Endothelial cell of umbilical vein (primary cell): ENCODE results near the gene NUDT16L1. TPM values are rescaled to one million over a fixed set of nuclear protein-coding genes. Genes with fewer than 3 reads are reported as not detected.

Source experiments
- BruUV-seq: library from RNA; stranded (reverse); fragments of 400-500 nt; replicated peaks from 2 replicates; lab custom pipeline; 2021; lab: Mats Ljungman, UMichigan
- CTCF ChIA-PET: fragments of 300-600, 350-600 bp; sonication (Branson Sonifier 250); formaldehyde crosslinking; loops from one replicate; lab custom pipeline; 2021; ENCODE audit warnings: antibody characterized with exemption, inconsistent platforms; lab: Charles Lee
- POLR2A ChIA-PET: fragments of 300-600, 350-600 bp; sonication (Branson Sonifier 250); formaldehyde crosslinking; loops from one replicate; lab custom pipeline; 2021; ENCODE audit warnings: antibody characterized with exemption, inconsistent platforms; lab: Charles Lee
- DNase-seq: peaks from one replicate; pipeline ENCODE4 v3.0.0-alpha.2; 2011; ENCODE audit warnings: low read depth, low spot score
- FAIRE-seq: peaks from 2 replicates; lab custom pipeline; 2011; peaks lifted over from hg19 to GRCh38; lab: Jason Lieb, UNC
- H2AFZ ChIP-seq: 2 replicates; pipeline ENCODE4 v1.6.0; 2012; ENCODE audit warnings: low read depth, low read length, control low read depth, inconsistent platforms
- H3K27ac ChIP-seq: 2 replicates; pipeline ENCODE4 v1.5.1; 2011; ENCODE audit warnings: low read depth, mild to moderate bottlenecking, control low read depth, low read length, moderate library complexity; ENCODE audit not compliant: insufficient read depth
- H3K27me3 ChIP-seq, 2 experiments: 2 replicates each; pipeline versions ENCODE4 v1.6.0 to v1.6.1; 2011; ENCODE audit warnings: low read length in 2 of 2, mixed read lengths in 1 of 2; ENCODE audit not compliant: control insufficient read depth in 2 of 2, insufficient read depth in 2 of 2
- H3K36me3 ChIP-seq, 2 experiments: 2 replicates in 1 of 2; 3 replicates in 1 of 2; pipeline ENCODE4 v1.5.1; 2011; ENCODE audit warnings: low read length in 2 of 2, mild to moderate bottlenecking in 1 of 2, moderate library complexity in 1 of 2; ENCODE audit not compliant: control insufficient read depth in 2 of 2, insufficient read depth in 2 of 2; ENCODE audit errors: extremely low read depth in 1 of 2
- H3K4me1 ChIP-seq: 3 replicates; pipeline ENCODE4 v1.5.1; 2011; ENCODE audit warnings: mild to moderate bottlenecking, low read length; ENCODE audit not compliant: control insufficient read depth, insufficient read depth; ENCODE audit errors: extremely low read depth
- H3K4me2 ChIP-seq: 2 replicates; pipeline ENCODE4 v1.6.1; 2011; ENCODE audit warnings: low read length, control low read depth, mixed read lengths; ENCODE audit not compliant: insufficient read depth
- H3K4me3 ChIP-seq, 3 experiments: fragments of 200-600 bp in 1 of 3; sonication (generic), shearing (Covaris generic) in 1 of 3; replicated peaks in 1 of 3; 2 replicates each; pipeline ENCODE4 v1.5.1; 2011 to 2016; ENCODE audit warnings: control low read depth in 3 of 3, low read length in 3 of 3, mild to moderate bottlenecking in 2 of 3, inconsistent platforms in 1 of 3, low read depth in 1 of 3, moderate library complexity in 1 of 3; ENCODE audit not compliant: insufficient read depth in 1 of 3
- H3K79me2 ChIP-seq: 2 replicates; pipeline ENCODE4 v1.6.0; 2012; ENCODE audit warnings: low read length, inconsistent platforms; ENCODE audit not compliant: control insufficient read depth, insufficient read depth
- H3K9ac ChIP-seq: replicated peaks from 2 replicates; pipeline ENCODE3; 2011; ENCODE audit warnings: low read length, control low read depth; ENCODE audit not compliant: insufficient read depth; ENCODE audit errors: extremely low read depth
- H3K9me1 ChIP-seq: replicated peaks from 3 replicates; pipeline ENCODE4 v1.6.0; 2011; ENCODE audit warnings: mild to moderate bottlenecking, low read length; ENCODE audit not compliant: control insufficient read depth, insufficient read depth; ENCODE audit errors: extremely low read depth
- H3K9me3 ChIP-seq: replicated peaks from 2 replicates; pipeline ENCODE4 v1.5.1; 2012; ENCODE audit warnings: low read length, inconsistent platforms; ENCODE audit not compliant: control insufficient read depth, insufficient read depth
- H4K20me1 ChIP-seq: replicated peaks from 2 replicates; pipeline ENCODE3; 2011; ENCODE audit warnings: mild to moderate bottlenecking, low read length; ENCODE audit not compliant: control insufficient read depth, insufficient read depth; ENCODE audit errors: extremely low read depth
- EZH2 ChIP-seq: IDR thresholded peaks from 2 replicates; pipeline ENCODE4 v1.6.1; 2012; ENCODE audit warnings: borderline replicate concordance, low read depth, mild to moderate bottlenecking, moderate library complexity, low read length, inconsistent platforms; ENCODE audit not compliant: severe bottlenecking
- FOS ChIP-seq: IDR thresholded peaks from 2 replicates; pipeline ENCODE4 v1.6.1; 2011; ENCODE audit warnings: mild to moderate bottlenecking, low read length, moderate library complexity, borderline replicate concordance; ENCODE audit not compliant: insufficient read depth
- GATA2 ChIP-seq: IDR thresholded peaks from 2 replicates; pipeline ENCODE4 v1.7.0; 2011; ENCODE audit warnings: low read depth, mild to moderate bottlenecking, moderate library complexity, mixed read lengths, low read length; ENCODE audit not compliant: insufficient read length, insufficient read depth
- JUN ChIP-seq: IDR thresholded peaks from 2 replicates; pipeline ENCODE4 v1.6.1; 2011; ENCODE audit warnings: borderline replicate concordance, low read depth; ENCODE audit not compliant: insufficient read length, insufficient read depth
- POLR2A ChIP-seq: IDR thresholded peaks from 2 replicates; pipeline ENCODE4 v1.6.1; 2012; ENCODE audit warnings: low read depth, mild to moderate bottlenecking, control low read depth, low read length
- POLR2AphosphoS5 ChIP-seq: IDR thresholded peaks from 2 replicates; pipeline ENCODE4 v1.6.1; 2012; ENCODE audit warnings: low read depth, mild to moderate bottlenecking, control low read depth, low read length, moderate library complexity; ENCODE audit not compliant: insufficient read depth
- dilution Hi-C: fragments of 300-500 bp; cut with MboI; formaldehyde crosslinking; loops from one replicate; pipeline ENCODE4 v1.15.0; 2019; ENCODE audit warnings: low sequenced_read_pairs; ENCODE audit not compliant: extremely low pct_ligation_motif_present
- intact Hi-C: fragments of 100-400 bp; cut with micrococcal nuclease; formaldehyde crosslinking; loops from one replicate; pipeline ENCODE4 v1.10.0; 2022
- polyA plus RNA-seq, 4 experiments: library from polyadenylated mRNA; depleted of rRNA in 3 of 4; stranded (reverse) in 3 of 4; unstranded in 1 of 4; fragments of >200 nt; gene quantifications; 2 replicates each; pipeline versions ENCODE4 v1.2.1 to v1.2.3, GENCODE V29; 2011 to 2012; ENCODE audit warnings: missing spikeins in 1 of 4
- total RNA-seq: library from RNA; stranded (reverse); gene quantifications from 2 replicates; pipeline ENCODE4 v1.2.3, GENCODE V29; 2021
- TF ChIP-seq, protein P1 (sequence below), 2 donors: IDR thresholded peaks; 1 replicate in 1 of 2; 2 replicates in 1 of 2; pipeline ENCODE4 v1.5.1; 2011; ENCODE audit warnings: low read length in 2 of 2, mild to moderate bottlenecking in 2 of 2, moderate library complexity in 2 of 2, control low read depth in 1 of 2, inconsistent platforms in 1 of 2, low read depth in 1 of 2; ENCODE audit not compliant: insufficient read depth in 1 of 2; ENCODE audit errors: extremely low read depth in 1 of 2
- TF ChIP-seq, protein P2 (sequence below): IDR thresholded peaks from 2 replicates; pipeline ENCODE4 v1.6.1; 2011; ENCODE audit not compliant: insufficient read depth, insufficient read length

The NUDT16L1 gene
- total and polyA plus RNA-seq, 2 donors (not counting 3 experiments of a cell fraction or from before 2014, with no cell fraction given), result 24.7 to 53.1 TPM

DNA sequence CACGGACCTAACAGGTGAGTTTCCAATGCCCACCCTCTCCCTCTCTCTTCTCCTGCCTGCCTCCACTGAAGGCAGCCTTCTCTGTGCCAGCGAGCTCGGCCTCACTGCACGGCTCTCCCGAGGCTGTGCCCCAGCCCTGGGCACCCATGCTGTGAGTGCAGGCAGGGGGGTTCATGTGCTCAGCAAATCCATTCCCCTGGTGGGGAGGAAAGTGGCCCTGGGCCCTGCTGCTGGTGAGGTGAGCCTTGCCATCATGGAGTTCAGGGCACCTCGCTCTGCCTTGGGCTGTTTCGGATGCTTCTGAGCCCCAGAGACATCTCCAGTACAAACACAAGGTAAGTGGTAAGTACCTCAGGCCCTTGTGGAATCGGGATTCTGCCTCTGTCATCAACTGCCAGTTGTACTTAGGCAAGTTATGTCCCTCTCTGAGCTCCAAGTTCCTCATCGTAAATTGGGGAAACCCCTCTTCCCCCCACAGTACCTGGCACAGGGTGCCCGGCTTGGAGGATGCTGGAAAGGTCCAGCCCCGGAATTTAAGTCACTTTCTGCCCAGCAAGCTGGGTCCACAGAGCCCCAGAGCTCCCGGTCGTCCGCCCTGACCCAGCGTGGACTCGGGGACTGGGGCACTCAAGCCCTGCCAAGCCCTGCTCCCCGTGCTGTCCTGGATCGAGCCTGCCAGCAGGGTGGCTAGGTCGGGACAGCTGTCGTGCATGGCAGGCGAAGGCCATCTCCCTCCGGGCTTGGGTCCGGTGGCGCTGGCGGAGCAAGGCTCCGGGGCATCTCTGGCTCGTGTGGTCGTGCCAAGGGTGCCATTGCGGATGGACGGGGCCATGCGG, 684 bp upstream of the NUDT16L1 start:
- Histone ChIP-seq H3K4me3 (peak overlapping the region; percentile 26 to 93 (median 31)), H3K27ac (no peak overlapping the region), H4K20me1 (no peaks in the 10 kb centered on the region), H2AFZ (peak overlapping the region; percentile 30), H3K4me1 (peaks cover 4% of the 10 kb centered on the region), H3K36me3 (peaks cover 0 to 27% of the 10 kb centered on the region in 2 experiments), H3K9ac (no peak overlapping the region), H3K79me2 (no peaks in the 10 kb centered on the region), H3K4me2 (peak overlapping the region; percentile 72), H3K27me3 (no peaks in the 10 kb centered on the region), H3K9me1 (no peaks in the 10 kb centered on the region), H3K9me3 (no peaks in the 10 kb centered on the region)
- no peak for FAIRE-seq
- no peak for TF ChIP-seq GATA2
- TF ChIP-seq, protein P1, sequence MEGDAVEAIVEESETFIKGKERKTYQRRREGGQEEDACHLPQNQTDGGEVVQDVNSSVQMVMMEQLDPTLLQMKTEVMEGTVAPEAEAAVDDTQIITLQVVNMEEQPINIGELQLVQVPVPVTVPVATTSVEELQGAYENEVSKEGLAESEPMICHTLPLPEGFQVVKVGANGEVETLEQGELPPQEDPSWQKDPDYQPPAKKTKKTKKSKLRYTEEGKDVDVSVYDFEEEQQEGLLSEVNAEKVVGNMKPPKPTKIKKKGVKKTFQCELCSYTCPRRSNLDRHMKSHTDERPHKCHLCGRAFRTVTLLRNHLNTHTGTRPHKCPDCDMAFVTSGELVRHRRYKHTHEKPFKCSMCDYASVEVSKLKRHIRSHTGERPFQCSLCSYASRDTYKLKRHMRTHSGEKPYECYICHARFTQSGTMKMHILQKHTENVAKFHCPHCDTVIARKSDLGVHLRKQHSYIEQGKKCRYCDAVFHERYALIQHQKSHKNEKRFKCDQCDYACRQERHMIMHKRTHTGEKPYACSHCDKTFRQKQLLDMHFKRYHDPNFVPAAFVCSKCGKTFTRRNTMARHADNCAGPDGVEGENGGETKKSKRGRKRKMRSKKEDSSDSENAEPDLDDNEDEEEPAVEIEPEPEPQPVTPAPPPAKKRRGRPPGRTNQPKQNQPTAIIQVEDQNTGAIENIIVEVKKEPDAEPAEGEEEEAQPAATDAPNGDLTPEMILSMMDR (IDR thresholded peaks at IDR 0.05; ENCODE audit: extremely low read depth in 1 of 2, insufficient read depth in 1 of 2, low read depth in 1 of 2, low read length in 2 of 2), result no peak
- TF ChIP-seq, protein P2, sequence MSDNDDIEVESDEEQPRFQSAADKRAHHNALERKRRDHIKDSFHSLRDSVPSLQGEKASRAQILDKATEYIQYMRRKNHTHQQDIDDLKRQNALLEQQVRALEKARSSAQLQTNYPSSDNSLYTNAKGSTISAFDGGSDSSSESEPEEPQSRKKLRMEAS, result no peak
- TF ChIP-seq JUN, result no peak
- no peak for TF ChIP-seq FOS
- TF ChIP-seq POLR2A, result no peak
- TF ChIP-seq EZH2, result no peak
- no peak for TF ChIP-seq POLR2AphosphoS5
- BruUV-seq, result no TSS peak
- intact Hi-C loops, result loop anchor here (1.0 to 2.0 kb wide), 3 partner anchors 42 to 264 kb away; partner anchors contain the start of genes ANKS3, DNAAF8 and MGRN1
- peak; percentile 19 for DNase-seq
- dilution Hi-C loops, result no loop called here
- ChIA-PET POLR2A (no interaction called here), CTCF (interaction anchor here (0.9 to 2.0 kb wide), 2 partner anchors 10 to 22 kb away, joined by 5 to 7 read pairs; no protein-coding TSS in a partner anchor)
